ENCODE measurements around the gene KCP.

KCP gene

DNA sequence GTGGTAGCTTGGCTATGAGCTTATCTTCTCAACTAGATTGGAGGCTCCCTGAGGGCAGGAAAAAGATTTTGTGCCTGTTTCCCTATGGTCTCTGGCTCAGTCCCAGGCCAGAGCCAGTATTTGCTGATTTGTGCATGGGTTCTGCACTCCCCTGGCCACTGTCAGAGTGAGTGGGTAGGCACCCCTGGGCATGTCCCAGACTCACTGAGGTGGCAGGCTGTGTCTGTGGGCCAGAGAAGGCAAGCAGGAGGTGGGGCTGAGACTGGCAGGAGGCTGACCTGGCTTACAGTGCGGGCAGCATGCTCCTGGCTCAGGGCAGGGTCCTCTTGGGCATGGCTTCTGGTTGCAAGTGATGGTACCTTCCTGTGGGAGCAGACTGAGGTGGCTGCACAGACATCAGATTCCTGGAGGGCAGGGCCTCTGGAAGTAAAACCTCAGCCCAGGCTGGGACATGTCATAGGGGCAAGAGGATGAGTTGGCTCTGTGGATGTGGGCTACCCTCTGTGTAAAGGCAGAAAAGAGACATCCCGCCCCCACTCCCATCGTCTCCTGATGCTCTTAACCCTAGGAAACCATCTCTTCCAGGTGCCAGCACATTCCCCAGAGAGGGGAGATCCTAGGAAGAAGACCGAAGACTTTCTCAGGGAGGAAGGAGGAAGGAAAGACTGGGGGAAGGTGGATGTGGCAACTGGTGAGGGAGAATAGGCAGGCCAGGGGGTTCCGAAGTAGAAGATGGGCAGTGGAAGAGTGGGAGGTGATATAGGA, 4.3 kb downstream of the KCP start:
- DNase-seq (ENCODE audit: low read depth) = no peak
- H3K4me3 ChIP-seq (ENCODE audit: control insufficient read depth, low read depth, low read length) = no peak overlapping the region
- TF ChIP-seq, protein P1, sequence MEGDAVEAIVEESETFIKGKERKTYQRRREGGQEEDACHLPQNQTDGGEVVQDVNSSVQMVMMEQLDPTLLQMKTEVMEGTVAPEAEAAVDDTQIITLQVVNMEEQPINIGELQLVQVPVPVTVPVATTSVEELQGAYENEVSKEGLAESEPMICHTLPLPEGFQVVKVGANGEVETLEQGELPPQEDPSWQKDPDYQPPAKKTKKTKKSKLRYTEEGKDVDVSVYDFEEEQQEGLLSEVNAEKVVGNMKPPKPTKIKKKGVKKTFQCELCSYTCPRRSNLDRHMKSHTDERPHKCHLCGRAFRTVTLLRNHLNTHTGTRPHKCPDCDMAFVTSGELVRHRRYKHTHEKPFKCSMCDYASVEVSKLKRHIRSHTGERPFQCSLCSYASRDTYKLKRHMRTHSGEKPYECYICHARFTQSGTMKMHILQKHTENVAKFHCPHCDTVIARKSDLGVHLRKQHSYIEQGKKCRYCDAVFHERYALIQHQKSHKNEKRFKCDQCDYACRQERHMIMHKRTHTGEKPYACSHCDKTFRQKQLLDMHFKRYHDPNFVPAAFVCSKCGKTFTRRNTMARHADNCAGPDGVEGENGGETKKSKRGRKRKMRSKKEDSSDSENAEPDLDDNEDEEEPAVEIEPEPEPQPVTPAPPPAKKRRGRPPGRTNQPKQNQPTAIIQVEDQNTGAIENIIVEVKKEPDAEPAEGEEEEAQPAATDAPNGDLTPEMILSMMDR (IDR thresholded peaks at IDR 0.05; ENCODE audit: control insufficient read depth, insufficient read depth, low read depth, low read length, missing control alignments) = no peak

DNA sequence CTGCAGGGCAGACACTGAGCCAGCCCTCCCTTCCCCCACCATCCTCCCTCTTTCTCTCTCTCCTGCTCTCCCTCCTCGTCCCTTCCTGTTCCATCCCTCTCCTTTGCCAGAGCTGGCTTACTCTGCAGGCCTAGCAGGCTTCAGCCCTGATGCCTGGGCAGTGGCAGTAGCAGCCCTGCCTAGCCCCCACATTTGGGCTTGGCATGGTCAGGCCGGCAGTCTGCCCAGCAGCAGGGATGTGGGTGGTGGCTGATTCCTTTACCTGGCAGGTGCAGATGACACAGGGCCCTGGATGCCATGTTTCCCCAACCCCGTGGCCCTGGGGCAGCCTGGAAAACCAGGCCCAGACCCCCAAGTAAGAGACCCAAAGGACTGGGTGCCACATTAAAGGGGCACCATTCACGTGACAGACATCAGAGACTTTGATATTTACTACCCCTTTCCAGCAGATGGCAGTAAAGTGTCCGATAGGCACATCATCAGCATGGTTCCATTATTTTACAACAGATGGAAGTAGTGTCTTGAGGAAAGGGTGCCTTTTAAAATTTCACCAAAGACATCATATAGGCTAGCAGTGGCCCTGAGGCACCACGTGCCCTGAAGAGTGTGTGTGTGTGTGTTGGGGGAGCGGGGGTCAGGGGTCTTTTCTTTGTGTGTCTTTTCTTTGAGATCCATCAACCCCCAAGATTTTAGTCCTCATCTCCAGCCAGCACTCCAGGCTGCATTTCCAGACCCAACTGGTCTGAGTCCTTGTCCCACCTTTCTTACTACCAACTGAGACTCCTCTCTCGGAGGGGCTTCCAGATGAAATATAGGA, 5.9 kb downstream of the KCP start:
- TF ChIP-seq, protein P1 (IDR thresholded peaks at IDR 0.05; ENCODE audit: control insufficient read depth, insufficient read depth, low read depth, low read length, missing control alignments) = peak; percentile 62
- H3K4me3 ChIP-seq (ENCODE audit: control insufficient read depth, low read depth, low read length) = no peak overlapping the region
- DNase-seq (ENCODE audit: low read depth) = no peak

DNA sequence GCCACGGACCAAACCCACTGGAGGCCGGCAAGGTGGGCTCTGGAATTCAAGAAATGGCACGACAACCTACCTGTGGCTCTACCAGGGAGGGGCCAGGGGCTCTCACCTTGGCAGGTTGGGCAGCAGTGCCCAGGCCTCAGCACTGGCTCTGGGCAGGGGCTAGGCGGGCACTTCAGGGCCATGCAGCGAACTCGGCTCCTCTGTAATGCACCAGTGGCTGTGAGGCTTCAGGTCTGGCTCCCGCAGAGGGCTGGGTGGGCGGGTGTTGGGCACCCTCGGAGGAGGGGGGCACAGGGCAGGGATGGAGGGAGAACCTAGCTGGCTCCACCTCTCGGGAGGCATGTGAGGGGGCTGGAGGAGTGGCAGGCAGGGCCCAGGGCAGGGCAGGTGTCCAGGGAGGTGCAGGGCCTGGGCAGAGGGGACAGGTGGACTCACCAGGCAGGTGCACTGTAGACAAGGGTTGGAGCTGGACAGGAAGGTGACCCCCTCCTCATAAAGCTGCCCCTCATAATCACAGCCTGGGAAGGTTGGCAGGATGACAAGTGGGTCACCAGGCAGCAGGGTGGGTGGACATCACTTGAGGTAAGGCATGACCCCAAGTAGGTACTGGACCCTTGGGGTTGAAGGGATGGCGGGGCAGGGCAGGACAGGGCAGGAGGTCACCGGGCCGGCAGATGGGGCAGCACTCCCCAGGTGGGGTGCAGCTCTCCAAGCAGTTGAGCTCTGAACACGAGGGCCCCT, 6.7 kb downstream of the KCP start:
- DNase-seq (ENCODE audit: low read depth) = no peak
- TF ChIP-seq, protein P1 (IDR thresholded peaks at IDR 0.05; ENCODE audit: control insufficient read depth, insufficient read depth, low read depth, low read length, missing control alignments) = no peak
- H3K4me3 ChIP-seq (ENCODE audit: control insufficient read depth, low read depth, low read length) = no peak overlapping the region

DNA sequence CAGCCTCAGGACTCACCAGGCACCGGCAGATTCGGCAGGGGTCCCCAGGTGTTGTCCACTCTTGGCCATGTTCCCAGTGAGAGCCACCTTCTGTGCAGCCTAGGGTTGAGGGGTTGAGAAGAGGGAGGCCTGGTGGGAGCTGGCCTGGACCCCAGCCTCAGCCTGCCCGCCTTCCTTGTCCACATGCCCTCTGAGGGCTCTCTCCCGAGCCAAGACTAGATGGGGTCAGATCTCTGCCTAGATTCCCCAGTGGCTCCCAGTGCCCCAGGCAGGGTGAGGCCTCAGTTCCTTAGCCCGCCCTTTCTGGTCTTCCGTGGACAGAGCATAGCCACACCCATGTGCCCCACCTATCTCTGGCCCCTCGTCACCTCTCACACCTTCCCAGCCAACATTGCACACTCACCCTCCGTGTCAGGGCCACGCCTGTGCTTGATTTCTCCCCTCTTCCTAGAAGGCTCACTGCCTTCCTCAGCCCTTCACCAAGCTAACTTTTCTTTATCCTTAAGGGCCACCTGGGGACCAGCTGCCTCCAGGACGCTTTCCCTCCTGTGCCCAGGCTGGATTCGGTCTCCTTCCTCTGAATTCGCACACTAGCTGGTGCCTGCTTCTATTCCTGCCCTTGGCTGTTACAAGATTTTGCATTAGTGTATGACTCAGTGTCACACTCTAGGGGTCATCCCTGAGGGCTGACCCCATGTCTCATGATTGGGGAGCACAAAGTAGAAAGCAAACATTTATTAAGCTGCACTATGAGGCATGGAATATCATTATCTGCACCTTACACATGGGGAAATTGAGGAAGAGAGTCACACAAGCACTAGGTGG, 7.5 kb downstream of the KCP start:
- DNase-seq (ENCODE audit: low read depth) = no peak
- H3K4me3 ChIP-seq (ENCODE audit: control insufficient read depth, low read depth, low read length) = no peak overlapping the region
- TF ChIP-seq, protein P1 (IDR thresholded peaks at IDR 0.05; ENCODE audit: control insufficient read depth, insufficient read depth, low read depth, low read length, missing control alignments) = no peak

DNA sequence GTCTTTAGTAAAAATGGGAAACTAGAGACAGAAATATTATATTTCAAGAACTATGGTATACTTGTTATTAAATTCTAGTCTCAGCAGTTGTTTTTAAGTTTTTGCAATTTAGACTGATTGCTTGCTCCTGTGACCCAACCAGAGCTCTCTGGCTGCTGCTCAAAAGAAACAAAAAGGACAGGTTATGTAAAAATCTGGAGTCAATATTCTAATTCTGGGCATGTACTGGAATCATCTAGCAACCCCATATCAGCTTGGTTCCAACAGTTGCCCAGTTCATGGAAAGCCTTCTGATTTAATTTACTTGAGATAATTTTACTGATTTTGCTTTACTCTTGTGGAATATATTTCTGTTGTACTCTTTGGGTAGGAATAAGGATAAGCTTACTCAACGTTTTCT, 10.3 kb downstream of the KCP start:
- H3K4me3 ChIP-seq (ENCODE audit: control insufficient read depth, low read depth, low read length) = no peak overlapping the region
- DNase-seq (ENCODE audit: low read depth) = no peak
- TF ChIP-seq, protein P1 (IDR thresholded peaks at IDR 0.05; ENCODE audit: control insufficient read depth, insufficient read depth, low read depth, low read length, missing control alignments) = no peak

DNA sequence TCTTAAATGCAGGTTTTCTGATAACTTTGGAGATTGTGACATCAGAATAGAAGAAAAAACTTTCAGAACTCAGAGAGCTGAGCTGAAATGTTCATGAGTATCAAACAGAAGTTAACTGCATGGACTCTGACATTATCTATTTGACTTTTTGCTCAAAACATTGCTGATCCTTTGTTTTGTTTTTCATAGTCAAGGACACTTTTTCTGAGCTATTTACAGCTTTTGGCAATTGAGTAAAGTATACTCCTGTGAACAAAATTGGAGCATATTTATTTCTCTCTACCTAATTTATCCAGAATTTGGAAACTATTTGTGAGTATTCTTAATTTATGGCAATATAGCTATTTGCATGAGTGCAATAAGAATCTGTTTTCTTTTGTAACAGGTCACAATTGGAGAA, 11.1 kb downstream of the KCP start:
- H3K4me3 ChIP-seq (ENCODE audit: control insufficient read depth, low read depth, low read length) = no peak overlapping the region
- DNase-seq (ENCODE audit: low read depth) = no peak
- TF ChIP-seq, protein P1 (IDR thresholded peaks at IDR 0.05; ENCODE audit: control insufficient read depth, insufficient read depth, low read depth, low read length, missing control alignments) = no peak
